Mesothelial cell of epicardium (in vitro differentiated cells): ENCODE results near the gene DZIP1L. TPM values are rescaled to one million over a fixed set of nuclear protein-coding genes. Genes with fewer than 3 reads are reported as not detected.

Experiments used
- DNase-seq, 2 experiments: peaks; one replicate each; pipeline ENCODE4 v3.0.0; 2021; ENCODE audit warnings: low spot score in 2 of 2; ENCODE audit not compliant: unreplicated experiment in 2 of 2
- H3K27ac Mint-ChIP-seq: 2 replicates; pipeline ENCODE4 v1.8.0; 2021; ENCODE audit warnings: mixed read lengths
- H3K27me3 Mint-ChIP-seq: 2 replicates; pipeline ENCODE4 v1.8.0; 2021; ENCODE audit warnings: low read depth, mixed read lengths
- H3K36me3 Mint-ChIP-seq: 2 replicates; pipeline ENCODE4 v1.8.0; 2021; ENCODE audit warnings: mixed read lengths
- H3K4me1 Mint-ChIP-seq: 2 replicates; pipeline ENCODE4 v1.8.0; 2021; ENCODE audit warnings: mixed read lengths
- H3K4me3 Mint-ChIP-seq: 2 replicates; pipeline ENCODE4 v1.8.0; 2021; ENCODE audit warnings: mild to moderate bottlenecking, moderate library complexity, mixed read lengths
- H3K9me3 Mint-ChIP-seq: 2 replicates; pipeline ENCODE4 v1.8.0; 2021; ENCODE audit warnings: mixed read lengths
- total RNA-seq: library from RNA; stranded (reverse); gene quantifications from 3 replicates; pipeline ENCODE4 v1.2.1, GENCODE V29; 2021
- TF ChIP-seq, protein P1 (sequence below): fragments of 200-600 bp; sonication (generic); IDR thresholded peaks from one replicate; pipeline ENCODE4 v1.5.0; 2021; ENCODE audit warnings: antibody characterized with exemption; ENCODE audit not compliant: unreplicated experiment

Gene DZIP1L
- total RNA-seq, 1 donor from 2014 or later = 26.5 TPM

DNA sequence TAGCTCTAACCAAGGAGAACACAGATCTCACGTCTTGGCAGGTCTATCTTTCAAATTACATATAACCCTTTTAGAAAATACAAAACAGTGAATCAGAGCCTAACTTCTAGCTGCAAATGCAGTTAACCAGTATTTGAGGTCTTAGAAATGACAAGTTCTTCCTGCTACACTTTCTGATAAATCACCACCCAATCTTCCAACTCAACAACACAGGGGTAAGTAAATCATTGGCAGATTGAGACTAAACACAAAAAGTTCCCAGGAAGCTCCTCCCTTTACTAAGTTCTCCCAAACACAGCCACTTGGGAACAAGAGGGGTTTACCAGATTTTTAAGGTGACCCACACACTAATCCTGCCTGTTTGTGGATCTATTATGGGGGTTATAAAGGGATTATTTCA is 16.8 kb upstream of the DZIP1L start, which contains the start of gene A4GNT:
A4GNT (minus strand) TSS at position 152 of the 400 bp plus-strand sequence. CDS start 1,134 bp downstream, outside the sequence.
- DNase-seq = no peak
- TF ChIP-seq, protein P1, sequence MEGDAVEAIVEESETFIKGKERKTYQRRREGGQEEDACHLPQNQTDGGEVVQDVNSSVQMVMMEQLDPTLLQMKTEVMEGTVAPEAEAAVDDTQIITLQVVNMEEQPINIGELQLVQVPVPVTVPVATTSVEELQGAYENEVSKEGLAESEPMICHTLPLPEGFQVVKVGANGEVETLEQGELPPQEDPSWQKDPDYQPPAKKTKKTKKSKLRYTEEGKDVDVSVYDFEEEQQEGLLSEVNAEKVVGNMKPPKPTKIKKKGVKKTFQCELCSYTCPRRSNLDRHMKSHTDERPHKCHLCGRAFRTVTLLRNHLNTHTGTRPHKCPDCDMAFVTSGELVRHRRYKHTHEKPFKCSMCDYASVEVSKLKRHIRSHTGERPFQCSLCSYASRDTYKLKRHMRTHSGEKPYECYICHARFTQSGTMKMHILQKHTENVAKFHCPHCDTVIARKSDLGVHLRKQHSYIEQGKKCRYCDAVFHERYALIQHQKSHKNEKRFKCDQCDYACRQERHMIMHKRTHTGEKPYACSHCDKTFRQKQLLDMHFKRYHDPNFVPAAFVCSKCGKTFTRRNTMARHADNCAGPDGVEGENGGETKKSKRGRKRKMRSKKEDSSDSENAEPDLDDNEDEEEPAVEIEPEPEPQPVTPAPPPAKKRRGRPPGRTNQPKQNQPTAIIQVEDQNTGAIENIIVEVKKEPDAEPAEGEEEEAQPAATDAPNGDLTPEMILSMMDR = no peak
- peaks cover 4% of the 10 kb centered on the region for H3K4me1 Mint-ChIP-seq
- no peaks in the 10 kb centered on the region for H3K9me3 Mint-ChIP-seq
- H3K4me3 Mint-ChIP-seq = no peak within 1 kb of the TSS
- H3K27ac Mint-ChIP-seq = no peak within 1 kb of the TSS
- H3K27me3 Mint-ChIP-seq = no peaks in the 10 kb centered on the region
- no peaks in the 10 kb centered on the region for H3K36me3 Mint-ChIP-seq

DNA sequence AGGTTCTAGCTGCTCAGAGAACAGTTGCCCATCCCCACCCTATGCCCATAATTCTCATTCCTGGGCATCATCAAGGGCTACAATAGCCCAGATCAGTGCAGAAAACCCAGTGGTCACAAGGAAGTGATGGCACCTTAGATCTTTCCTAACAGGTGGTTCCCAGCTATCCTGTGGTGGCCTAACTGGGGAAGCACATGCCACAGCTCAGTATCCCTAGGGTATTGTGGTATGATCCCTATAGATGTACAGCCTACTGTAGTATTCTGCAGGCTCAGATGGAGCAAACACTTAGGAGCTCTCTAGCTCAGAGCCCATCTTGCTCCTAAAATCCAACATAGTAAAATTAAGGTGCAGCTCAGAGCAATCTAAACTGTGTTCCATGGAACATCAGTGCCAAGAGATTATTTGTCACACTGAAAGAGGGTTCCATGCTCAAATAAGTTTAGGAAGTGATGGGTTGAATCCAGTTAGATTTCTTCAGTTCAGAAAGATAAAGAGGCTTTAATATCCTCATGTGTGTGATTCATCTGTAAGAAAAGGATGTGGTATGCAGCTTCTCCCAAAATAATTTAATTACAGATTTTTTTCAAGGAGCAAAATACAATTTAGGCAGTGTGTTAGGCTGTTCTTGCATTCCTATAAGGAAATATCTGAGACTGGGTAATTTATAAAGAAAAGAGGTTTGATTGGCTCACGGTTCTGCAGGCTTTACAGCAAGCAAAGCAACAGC is 12.4 kb upstream of the DZIP1L start:
- Mint-ChIP-seq H3K4me1 (peaks cover 9% of the 10 kb centered on the region), H3K27me3 (no peaks in the 10 kb centered on the region), H3K27ac (no peak overlapping the region), H3K9me3 (peaks cover 7% of the 10 kb centered on the region), H3K36me3 (peaks cover 2% of the 10 kb centered on the region), H3K4me3 (no peak overlapping the region)
- TF ChIP-seq, protein P1 = no peak
- no peak for DNase-seq

DNA sequence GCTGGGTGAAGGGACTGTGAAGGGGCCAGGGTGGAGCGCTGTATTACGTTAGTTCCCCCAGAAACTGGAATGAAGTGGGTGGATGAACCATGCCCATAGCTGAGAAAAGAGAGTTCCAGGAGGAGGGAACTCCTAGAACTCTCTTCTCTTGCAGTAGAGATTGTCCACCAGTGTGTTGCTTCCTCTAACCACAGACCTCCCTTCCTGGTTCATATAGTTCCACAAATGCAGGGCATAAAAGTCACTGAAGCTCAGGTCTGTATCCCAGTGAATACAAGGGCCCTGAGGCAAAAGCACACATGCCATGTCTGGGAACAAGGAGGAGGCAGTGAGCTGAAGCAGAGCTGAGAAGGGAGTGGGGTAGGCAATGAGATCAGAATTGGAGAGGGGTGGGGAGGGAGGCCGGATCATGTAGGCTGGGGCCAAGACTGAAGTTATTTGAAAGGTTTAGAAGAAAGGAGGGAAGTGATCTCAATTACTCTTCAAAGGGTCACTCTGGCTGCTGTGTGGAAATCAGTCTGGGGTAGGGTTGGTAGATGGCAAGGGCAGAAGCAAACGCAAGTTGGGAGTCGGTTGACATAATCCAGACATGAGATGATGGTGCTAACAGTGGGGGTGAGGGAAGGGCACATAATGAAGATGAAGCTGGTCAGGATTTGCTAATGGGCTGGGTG is 10.3 kb upstream of the DZIP1L start:
- no peaks in the 10 kb centered on the region for H3K27me3 Mint-ChIP-seq
- H3K27ac Mint-ChIP-seq = peak overlapping the region; percentile 15
- H3K9me3 Mint-ChIP-seq = peaks cover 7% of the 10 kb centered on the region
- TF ChIP-seq, protein P1 = no peak
- no peak overlapping the region for H3K4me3 Mint-ChIP-seq
- peaks cover 2% of the 10 kb centered on the region for H3K36me3 Mint-ChIP-seq
- no peak for DNase-seq
- H3K4me1 Mint-ChIP-seq = peaks cover 9% of the 10 kb centered on the region

DNA sequence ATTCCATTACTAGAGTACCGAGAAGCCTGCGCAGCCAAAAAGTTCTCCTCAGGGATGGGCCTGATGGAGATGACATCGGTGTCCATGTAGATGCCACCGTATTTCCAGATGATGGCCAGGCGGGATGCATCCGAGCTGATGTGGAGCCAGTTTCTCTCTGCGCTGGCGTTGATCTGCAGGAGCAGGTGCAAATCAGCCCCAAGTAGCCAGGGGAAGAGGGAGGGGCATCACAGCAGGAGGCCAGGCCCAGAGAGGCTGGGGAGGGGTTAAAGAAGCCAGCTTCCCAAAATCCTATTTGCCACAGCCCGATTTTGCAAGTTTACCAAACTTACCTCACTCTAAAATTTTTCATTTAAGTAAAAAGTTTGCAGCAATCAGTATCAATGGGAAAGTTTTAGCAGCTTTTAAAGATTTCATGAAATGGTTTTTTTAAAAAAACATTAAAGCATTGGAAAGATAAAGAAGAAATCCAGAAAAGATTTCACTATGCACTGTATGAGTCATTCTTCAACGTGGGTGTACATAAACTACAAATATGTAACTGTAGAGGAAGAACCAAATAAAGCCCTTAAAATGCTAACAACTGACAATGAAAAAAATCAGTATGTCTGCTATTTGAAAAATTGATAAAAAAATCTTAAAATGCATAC is 9.4 kb upstream of the DZIP1L start:
- Mint-ChIP-seq H3K4me3 (no peak overlapping the region), H3K9me3 (peaks cover 7% of the 10 kb centered on the region), H3K36me3 (peaks cover 2% of the 10 kb centered on the region), H3K27me3 (no peaks in the 10 kb centered on the region), H3K27ac (no peak overlapping the region), H3K4me1 (peaks cover 9% of the 10 kb centered on the region)
- DNase-seq = no peak
- TF ChIP-seq, protein P1 = no peak

- no peak overlapping the region for H3K4me3 Mint-ChIP-seq
- DNase-seq = no peak
- H3K4me1 Mint-ChIP-seq = peaks cover 9% of the 10 kb centered on the region
- TF ChIP-seq, protein P1 = no peak
- H3K36me3 Mint-ChIP-seq = peaks cover 2% of the 10 kb centered on the region
- no peaks in the 10 kb centered on the region for H3K27me3 Mint-ChIP-seq
- H3K27ac Mint-ChIP-seq = no peak overlapping the region
- peaks cover 7% of the 10 kb centered on the region for H3K9me3 Mint-ChIP-seq
Observed at GRCh38 chr3:138124188-138124587, 8.8 kb upstream of the DZIP1L start.
